Nephron (organoid): Measurements from ENCODE around the gene TBC1D9.

Experiments
- H3K27ac Mint-ChIP-seq, 3 experiments: 2 replicates each; pipeline ENCODE4 v1.8.0; 2020; ENCODE audit warnings: mixed read lengths in 3 of 3, mild to moderate bottlenecking in 2 of 3, moderate library complexity in 1 of 3
- H3K27me3 Mint-ChIP-seq: 2 replicates; pipeline ENCODE4 v1.8.0; 2021; ENCODE audit warnings: low read depth, mild to moderate bottlenecking, moderate library complexity, mixed read lengths
- H3K36me3 Mint-ChIP-seq: 2 replicates; pipeline ENCODE4 v1.8.0; 2020; ENCODE audit warnings: low read depth, mixed read lengths
- H3K4me1 Mint-ChIP-seq: 2 replicates; pipeline ENCODE4 v1.8.0; 2020; ENCODE audit warnings: mixed read lengths
- H3K4me3 Mint-ChIP-seq, 3 experiments: 2 replicates each; pipeline ENCODE4 v1.8.0; 2020; ENCODE audit warnings: mild to moderate bottlenecking in 3 of 3, mixed read lengths in 3 of 3, moderate library complexity in 2 of 3
- H3K9me3 Mint-ChIP-seq: 2 replicates; pipeline ENCODE4 v1.8.0; 2020; ENCODE audit warnings: mixed read lengths
- TF ChIP-seq, protein P1 (sequence below), 3 experiments: fragments of 200-600 bp; sonication (generic); IDR thresholded peaks; one replicate each; pipeline ENCODE4 v1.5.0; 2021; ENCODE audit warnings: antibody characterized with exemption in 3 of 3; ENCODE audit not compliant: unreplicated experiment in 3 of 3

The TBC1D9 gene

DNA sequence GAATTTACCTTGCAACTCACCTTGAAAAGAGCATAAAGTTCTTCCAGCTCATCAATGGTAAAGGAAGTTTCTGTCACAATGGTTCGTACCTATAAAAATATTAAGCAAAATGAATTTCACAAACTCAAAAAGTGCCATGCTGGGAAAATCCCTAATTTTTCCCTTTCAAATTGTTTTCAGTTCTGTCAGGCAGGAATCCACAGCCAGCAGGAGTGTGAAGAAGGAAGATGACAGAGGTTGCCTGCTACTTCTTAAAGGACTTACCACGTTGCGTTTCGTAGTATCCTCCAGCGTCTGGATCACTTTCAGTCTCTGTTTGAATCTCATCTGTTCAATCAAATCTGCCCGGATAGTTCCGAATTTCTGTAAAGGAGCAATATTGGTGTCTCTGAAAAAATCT lies 117.1 kb downstream of the TBC1D9 start:
- Mint-ChIP-seq H3K36me3 (peaks cover 39% of the 10 kb centered on the region), H3K4me1 (no peaks in the 10 kb centered on the region), H3K4me3 (no peak overlapping the region), H3K9me3 (no peaks in the 10 kb centered on the region), H3K27ac (no peak overlapping the region), H3K27me3 (peaks cover 3% of the 10 kb centered on the region)
- TF ChIP-seq, protein P1, sequence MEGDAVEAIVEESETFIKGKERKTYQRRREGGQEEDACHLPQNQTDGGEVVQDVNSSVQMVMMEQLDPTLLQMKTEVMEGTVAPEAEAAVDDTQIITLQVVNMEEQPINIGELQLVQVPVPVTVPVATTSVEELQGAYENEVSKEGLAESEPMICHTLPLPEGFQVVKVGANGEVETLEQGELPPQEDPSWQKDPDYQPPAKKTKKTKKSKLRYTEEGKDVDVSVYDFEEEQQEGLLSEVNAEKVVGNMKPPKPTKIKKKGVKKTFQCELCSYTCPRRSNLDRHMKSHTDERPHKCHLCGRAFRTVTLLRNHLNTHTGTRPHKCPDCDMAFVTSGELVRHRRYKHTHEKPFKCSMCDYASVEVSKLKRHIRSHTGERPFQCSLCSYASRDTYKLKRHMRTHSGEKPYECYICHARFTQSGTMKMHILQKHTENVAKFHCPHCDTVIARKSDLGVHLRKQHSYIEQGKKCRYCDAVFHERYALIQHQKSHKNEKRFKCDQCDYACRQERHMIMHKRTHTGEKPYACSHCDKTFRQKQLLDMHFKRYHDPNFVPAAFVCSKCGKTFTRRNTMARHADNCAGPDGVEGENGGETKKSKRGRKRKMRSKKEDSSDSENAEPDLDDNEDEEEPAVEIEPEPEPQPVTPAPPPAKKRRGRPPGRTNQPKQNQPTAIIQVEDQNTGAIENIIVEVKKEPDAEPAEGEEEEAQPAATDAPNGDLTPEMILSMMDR (IDR thresholded peaks at IDR 0.05; ENCODE audit: unreplicated experiment in 3 of 3) = no peak

DNA sequence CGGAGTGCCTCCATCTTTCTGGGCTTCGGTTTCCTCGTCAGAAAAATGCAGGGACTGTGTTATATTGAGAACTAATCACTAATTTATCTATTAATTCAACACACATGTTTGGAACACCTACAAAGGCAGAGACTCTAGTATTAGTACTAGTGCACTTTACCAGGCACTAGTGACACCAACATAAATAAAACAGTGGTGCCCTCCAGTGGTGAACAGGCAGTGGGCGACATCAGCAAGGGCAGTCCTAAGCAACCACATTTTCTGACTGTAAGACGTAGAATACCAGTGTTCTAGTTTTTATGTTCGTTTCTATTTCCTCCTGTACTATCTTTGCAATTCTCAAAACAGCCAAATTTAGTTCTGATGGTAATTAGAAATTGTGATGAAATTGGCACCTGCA lies 118.3 kb downstream of the TBC1D9 start:
- Mint-ChIP-seq H3K4me1 (no peaks in the 10 kb centered on the region), H3K27me3 (peaks cover 3% of the 10 kb centered on the region), H3K4me3 (no peak overlapping the region), H3K9me3 (no peaks in the 10 kb centered on the region), H3K36me3 (peaks cover 43% of the 10 kb centered on the region), H3K27ac (no peak overlapping the region)
- TF ChIP-seq, protein P1 (IDR thresholded peaks at IDR 0.05; ENCODE audit: unreplicated experiment in 3 of 3) = peak in 2 of 3 experiments; percentile 9 to 40

DNA sequence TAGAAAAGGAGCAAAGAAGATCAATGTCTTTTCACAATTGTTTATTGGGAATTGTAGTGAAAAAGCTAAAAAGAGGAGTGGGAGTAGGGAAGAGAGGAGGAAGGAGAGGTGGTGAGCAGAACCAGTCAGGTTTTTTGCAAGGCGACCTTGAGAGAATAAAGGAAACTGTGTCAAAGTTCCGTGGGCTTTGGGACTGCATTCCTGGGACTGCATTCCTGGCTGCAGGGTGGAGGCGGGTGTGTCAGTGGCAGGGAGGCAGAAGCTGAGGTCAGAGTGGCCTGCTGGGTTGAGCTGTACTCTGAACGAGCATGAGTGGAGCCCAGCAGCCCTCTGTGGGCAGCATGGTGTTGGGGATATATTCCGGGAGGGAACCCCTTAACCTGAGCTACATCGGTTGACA lies 120.6 kb downstream of the TBC1D9 start:
- TF ChIP-seq, protein P1 (IDR thresholded peaks at IDR 0.05; ENCODE audit: unreplicated experiment in 3 of 3) = no peak
- H3K4me1 Mint-ChIP-seq = no peaks in the 10 kb centered on the region
- peak overlapping the region in 1 of 3 experiments; percentile 42 for H3K27ac Mint-ChIP-seq
- no peaks in the 10 kb centered on the region for H3K9me3 Mint-ChIP-seq
- H3K4me3 Mint-ChIP-seq = no peak overlapping the region
- peaks cover 46% of the 10 kb centered on the region for H3K36me3 Mint-ChIP-seq
- H3K27me3 Mint-ChIP-seq = no peaks in the 10 kb centered on the region

DNA sequence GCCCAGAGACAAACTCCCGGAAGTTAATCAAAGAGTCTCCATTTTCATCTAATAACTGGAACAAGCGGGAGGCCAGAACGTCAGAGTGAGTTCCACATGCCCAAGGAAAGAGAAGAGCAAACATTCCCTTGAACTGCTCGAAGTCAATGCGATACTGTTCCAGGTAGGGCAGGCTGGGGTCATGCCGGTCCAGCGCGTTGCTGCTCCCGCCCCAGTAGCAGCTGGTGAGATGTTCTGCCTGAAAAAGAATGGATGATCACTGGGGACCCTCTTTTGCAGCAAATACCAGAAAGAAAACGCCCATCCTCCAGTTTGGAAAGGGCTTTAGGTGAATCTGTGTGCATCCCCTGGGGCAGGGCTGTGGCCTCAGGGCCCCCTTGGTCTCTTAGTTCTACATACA lies 122.2 kb downstream of the TBC1D9 start:
- Mint-ChIP-seq H3K4me3 (no peak overlapping the region), H3K27ac (no peak overlapping the region), H3K4me1 (no peaks in the 10 kb centered on the region), H3K9me3 (no peaks in the 10 kb centered on the region), H3K27me3 (no peaks in the 10 kb centered on the region), H3K36me3 (peaks cover 45% of the 10 kb centered on the region)
- TF ChIP-seq, protein P1 (IDR thresholded peaks at IDR 0.05; ENCODE audit: unreplicated experiment in 3 of 3) = no peak

GRCh38 chr4:140633124-140633523 lies 123.1 kb downstream of the TBC1D9 start:
- TF ChIP-seq, protein P1 (IDR thresholded peaks at IDR 0.05; ENCODE audit: unreplicated experiment in 3 of 3) = no peak
- H3K27ac Mint-ChIP-seq = no peak overlapping the region
- H3K27me3 Mint-ChIP-seq = no peaks in the 10 kb centered on the region
- no peaks in the 10 kb centered on the region for H3K4me1 Mint-ChIP-seq
- H3K9me3 Mint-ChIP-seq = no peaks in the 10 kb centered on the region
- peaks cover 52% of the 10 kb centered on the region for H3K36me3 Mint-ChIP-seq
- no peak overlapping the region for H3K4me3 Mint-ChIP-seq

DNA sequence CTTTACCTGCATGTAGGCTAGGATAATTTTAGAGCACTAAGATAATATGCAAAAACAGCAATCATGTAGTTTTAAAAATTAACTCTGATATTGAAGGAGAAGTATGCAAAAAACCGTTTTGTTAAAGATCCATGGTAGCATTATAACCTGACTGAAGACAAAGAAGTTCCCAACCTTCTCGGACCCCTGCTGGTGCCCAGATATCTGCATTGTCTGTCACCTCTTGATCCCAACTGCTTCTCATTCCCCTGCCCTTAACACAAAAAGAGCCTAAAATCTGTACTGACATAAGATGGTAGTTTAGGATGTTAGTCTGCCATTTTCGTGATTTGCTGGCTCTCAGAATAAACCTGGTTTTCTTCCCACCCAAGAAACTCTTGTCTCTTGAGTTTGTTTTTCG lies 125.9 kb downstream of the TBC1D9 start:
- TF ChIP-seq, protein P1 (IDR thresholded peaks at IDR 0.05; ENCODE audit: unreplicated experiment in 3 of 3) = no peak
- H3K27ac Mint-ChIP-seq = no peak overlapping the region
- no peaks in the 10 kb centered on the region for H3K27me3 Mint-ChIP-seq
- H3K36me3 Mint-ChIP-seq = peaks cover 49% of the 10 kb centered on the region
- no peaks in the 10 kb centered on the region for H3K4me1 Mint-ChIP-seq
- H3K4me3 Mint-ChIP-seq = no peak overlapping the region
- H3K9me3 Mint-ChIP-seq = no peaks in the 10 kb centered on the region
